LNCAP (cell line): ENCODE measurements around the gene PDE6H.

Experiments used
- TF ChIP-seq, protein P1 (sequence below): fragments of 450-650 bp; IDR thresholded peaks from 2 replicates; pipeline ENCODE4 v1.5.1; 2017; ENCODE audit warnings: mild to moderate bottlenecking

PDE6H gene

DNA sequence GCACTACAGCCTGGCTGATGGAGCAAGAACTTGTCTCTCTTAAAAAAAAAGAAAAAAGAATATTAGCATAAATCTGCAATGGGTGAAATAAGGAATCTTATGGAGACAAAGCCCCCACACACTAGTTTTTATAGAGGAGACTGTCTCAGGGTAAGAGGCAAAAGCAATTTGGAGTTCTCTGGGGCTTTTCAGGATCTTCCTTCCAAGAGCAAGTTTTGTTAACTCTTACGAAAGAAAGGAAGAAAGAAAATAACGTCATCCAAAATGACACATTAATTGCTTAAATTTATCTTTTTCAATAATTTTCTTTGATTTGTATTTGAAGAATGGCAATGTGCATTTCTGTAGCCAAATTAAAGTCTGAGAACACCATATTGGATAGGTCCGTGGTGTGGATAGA is 3.8 kb downstream of the PDE6H start:
- TF ChIP-seq, protein P1, sequence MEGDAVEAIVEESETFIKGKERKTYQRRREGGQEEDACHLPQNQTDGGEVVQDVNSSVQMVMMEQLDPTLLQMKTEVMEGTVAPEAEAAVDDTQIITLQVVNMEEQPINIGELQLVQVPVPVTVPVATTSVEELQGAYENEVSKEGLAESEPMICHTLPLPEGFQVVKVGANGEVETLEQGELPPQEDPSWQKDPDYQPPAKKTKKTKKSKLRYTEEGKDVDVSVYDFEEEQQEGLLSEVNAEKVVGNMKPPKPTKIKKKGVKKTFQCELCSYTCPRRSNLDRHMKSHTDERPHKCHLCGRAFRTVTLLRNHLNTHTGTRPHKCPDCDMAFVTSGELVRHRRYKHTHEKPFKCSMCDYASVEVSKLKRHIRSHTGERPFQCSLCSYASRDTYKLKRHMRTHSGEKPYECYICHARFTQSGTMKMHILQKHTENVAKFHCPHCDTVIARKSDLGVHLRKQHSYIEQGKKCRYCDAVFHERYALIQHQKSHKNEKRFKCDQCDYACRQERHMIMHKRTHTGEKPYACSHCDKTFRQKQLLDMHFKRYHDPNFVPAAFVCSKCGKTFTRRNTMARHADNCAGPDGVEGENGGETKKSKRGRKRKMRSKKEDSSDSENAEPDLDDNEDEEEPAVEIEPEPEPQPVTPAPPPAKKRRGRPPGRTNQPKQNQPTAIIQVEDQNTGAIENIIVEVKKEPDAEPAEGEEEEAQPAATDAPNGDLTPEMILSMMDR = no peak

DNA sequence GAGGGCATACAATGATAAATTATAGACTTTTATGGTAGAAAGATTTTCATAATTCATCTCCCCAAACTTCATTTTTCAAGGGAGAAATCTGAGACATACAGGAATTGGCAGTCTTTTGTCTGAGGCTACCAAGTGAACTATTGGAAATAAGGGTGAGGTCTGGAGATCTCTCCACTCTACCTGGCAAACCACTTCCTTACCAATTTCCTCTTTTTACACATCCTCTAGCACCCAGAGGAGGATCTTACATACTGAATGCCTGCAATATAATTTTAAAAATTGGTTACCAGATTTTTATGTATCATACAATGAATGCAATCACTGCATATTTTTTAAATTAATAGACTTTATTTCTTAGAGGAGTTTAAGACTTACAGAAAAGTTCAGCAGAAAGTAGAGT is 6.6 kb downstream of the PDE6H start:
- TF ChIP-seq, protein P1 = no peak

DNA sequence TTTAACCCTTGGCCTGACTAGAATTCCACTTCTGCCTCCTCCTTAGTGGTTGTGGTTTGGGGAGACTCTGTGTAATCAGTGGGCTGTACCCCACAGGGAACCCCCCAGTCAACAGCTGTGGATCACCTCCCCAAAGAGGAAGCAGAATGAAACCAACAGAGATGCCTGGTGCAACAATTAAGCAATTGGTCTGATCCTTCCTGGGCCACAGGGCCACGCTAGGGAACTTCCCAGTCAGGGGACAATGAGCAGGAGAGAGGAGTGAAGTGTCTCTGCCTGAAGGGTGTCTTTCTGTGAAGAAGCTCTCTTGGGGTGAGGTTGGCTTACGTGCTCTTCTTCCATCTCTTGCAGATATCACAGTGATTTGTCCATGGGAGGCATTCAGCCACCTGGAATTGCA is 8.2 kb downstream of the PDE6H start:
- TF ChIP-seq, protein P1 = no peak

DNA sequence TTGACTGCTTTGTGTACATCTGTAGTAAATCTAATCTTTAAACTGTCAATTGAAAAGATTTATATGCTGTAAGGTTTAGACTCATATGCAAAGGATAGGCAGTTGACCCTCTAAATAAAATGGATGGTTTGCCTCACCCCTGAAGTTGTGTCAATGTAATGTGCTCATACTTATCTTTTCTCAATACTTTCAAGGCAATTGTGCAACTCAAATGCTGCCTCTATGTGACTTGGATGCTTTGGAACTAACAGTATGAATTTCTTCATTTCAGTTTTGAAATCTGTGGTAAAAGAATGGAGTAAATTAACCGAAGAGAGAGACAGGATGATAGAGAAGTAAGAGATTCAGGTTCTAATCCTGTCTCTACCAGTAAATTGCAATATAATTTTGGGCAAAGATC is 9.7 kb downstream of the PDE6H start:
- TF ChIP-seq, protein P1 = no peak

- TF ChIP-seq, protein P1 = no peak
These were observed 10.1 kb downstream of the PDE6H start for GRCh38 chr12:14982991-14983390.

DNA sequence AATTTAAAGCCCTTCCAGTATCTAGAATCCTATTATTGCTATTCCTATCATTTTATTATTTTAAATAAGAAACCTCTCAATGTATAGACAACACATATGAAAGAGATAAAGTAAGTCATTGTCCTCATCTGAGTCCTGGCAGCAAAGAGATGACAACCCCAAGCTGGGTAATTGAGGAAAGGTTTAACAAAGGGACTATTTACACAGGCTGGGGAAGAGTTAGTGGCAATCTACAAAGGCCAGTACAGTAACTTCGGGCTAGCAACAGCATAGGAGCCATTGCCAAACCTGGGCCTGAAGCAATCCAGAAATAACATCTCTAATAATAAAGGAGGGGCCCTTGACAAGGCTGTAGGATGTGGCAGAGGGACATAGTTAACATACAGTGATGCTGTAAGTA is 11.2 kb downstream of the PDE6H start:
- TF ChIP-seq, protein P1 = no peak

DNA sequence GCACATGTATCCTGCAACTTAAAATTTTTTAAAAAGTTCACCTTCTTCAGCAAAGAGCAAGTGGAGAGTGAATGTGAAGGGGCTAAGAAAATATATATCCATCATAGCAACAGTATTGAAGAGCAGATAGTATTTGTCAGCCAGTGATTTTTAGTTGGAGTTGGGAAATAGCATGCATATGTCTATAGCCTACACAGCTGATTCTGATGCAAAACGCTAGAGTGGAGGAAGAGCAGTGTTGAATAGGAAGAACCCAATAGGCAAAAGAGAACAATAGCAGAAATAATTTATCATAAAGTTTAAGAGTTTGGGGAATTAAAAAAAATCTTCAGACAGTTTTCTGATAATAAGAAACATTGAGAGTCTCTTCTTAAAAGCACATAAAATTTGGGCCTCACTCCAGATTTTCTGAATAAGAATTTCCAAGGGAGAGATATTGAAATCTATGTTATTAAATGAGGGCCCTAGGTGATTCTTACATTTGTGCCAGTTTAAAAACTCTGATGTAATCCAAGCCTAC is 12.0 kb downstream of the PDE6H start:
- TF ChIP-seq, protein P1 = no peak

GRCh38 chr12:14986449-14986848 is 13.6 kb downstream of the PDE6H start:
- TF ChIP-seq, protein P1 = no peak
